ENCODE results near the gene DGUOK.
"Not testable (repeated sequence)": the region's sequence is repeated elsewhere in the genome, so short reads cannot be mapped to it uniquely, and the experiment has no call there.

The DGUOK gene

DNA sequence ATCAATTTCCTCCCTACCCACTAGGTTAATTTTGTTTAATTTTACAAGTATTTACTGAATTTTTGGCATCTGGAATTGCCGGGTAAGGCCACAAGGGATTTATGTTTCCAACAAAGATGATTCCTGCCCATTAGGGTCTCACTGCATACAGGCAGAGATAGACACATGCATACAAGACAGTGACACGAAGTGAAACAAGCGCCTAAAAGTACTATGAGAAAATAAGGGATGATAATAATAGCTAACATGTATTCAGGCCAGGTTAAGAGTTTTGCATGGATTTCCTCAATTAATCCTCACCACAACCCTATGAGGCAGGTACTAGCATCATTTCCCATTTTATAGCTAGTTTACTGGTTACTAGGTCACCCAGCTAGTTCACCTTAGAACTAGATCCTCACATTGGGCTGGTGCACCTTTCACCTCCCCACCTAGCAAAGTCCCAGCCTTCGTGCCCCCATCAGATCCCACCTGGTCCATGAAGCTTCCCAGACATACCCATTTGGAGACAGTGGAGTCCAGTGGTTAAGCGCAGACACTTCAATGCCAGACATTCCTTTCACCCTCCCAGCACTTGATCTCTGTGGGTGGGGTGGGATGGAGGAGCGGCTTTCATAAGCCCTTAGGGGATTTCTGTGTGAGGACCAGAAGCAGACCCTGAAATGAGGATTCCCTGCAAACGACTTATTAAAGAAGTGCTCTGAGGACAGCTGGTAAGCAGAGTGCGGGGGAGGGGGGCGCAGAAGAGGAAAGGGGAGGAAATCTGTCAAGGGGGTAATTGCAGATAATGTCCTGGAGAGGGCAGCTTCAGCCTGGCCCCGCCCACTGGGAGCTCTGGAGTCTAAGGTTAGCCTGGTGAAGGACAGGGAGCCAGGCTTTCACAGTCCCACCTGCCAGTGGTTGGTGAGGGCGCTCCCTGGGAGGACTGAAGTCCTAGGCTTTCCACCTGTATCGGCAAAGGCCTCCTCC is 5.8 kb upstream of the DGUOK start:
- no peak for DNase-seq

DNA sequence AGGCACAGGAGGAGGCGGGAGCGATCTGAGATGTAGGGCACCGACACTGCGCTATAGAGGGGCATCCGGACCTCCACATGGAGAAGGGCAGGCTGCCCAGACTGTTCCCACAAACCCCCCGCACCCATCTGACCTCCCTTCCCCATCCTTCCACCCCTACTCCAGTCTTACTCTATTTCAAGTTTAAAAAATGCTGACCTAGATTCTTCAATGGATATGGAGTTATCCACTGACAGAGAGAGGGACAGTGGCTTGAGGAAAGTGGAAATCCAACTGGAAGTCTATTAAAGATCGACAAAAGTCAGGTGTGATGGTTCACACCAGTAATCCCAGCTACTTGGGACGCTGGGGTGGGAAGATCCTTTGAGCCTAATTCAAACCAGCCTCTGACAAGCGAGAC is 5.1 kb upstream of the DGUOK start:
- DNase-seq, result no peak

DNA sequence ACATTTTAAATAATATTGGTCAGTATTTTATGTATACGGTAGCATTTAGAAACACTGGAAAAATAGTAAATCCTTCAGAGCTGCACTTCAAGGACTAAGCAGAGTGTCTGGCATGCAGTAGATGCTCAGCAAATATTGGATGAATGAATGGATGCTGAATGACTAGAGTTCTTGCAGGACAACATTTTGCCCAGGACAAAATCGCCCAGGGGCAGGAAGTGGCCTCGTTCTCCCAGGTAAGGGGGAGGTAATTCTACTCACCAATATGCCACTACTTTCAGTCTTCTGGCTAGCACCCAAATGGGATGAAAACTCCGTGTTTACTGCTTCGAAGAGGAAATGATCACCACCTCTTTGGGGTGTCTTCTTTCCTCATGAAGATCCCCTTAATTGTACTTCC is 4.0 kb upstream of the DGUOK start:
- no peak for DNase-seq

DNA sequence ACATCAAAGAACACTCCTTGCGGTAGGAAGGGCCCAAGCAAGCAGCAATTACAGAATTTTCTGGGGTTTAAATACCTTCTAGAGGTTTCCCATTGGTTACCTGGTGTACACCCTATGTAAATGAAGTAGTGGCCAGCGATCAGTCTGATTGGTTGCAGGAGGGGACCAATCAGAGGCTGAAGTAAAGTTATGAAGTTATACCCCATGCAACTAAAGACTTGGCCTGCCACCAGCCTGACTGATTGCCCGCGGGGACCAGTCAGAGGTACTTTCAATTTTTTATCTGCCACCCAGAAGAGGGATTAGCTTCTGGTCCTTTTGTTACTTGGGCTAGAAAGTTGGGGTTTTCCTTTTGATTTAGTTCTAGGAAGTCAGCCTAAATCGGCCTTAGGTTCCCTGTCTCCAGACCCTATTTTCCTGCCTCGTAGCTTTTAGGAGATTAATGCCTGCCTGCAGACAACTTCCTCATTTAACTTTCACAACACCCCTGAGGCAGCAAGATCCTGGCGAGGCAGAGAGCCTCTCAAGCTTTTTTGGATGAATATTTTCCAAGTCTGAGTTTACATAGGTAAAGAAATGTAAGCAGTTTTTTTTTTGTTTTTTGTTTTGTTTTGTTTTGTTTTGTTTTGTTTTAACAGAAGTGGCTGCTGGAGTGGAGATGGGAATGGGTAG is 1.5 kb upstream of the DGUOK start:
- DNase-seq, result no peak

DNA sequence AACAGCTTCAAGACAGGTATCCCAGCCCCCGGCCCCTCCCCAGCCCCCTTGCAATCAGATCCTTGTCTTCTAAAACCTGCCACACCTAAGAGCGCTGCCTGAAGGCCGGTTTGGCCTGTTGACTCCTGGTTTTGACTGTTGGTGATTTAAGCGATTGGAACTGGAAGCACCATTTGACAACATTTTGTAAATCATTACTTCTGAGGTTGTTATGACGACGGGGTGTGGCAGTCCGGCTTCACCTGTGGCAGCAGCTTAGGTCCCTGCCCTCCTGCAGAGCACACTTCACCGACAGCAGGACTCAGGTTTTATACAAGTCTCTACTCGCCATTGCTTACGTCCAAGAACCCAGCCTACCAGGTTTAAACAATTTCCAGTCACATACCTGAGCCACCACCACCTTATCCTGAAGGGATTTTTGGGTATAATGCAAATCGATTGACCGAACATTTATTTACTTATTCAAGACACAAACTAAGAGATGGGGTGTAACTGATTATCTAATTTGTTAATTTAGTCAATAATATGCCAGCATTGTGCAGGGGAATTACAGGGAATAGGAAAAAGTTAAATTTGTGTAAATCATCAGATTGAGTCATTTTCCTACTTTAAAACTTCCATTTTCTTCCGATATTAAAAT is 707 bp upstream of the DGUOK start:
- no peak for DNase-seq

DNA sequence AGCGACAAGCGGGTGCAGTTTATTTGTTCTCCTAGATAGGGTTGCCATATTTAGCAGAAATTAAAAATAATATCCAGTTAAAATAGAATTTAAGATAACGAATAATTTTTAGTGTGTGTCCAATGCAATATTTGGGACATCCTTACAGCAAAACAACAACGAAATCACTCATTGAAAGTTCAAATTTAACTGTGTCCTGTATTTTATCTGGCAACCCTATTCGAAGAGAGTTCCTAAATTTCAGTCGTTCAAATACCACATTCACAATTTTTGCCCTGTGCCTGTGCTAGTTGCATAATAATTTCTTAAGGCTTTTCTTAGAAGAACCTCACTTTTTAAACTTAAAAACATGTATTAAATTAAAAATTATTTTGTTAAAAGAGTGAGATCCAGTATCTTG is 664 bp downstream of the DGUOK start:
- DNase-seq, result no peak

DNA sequence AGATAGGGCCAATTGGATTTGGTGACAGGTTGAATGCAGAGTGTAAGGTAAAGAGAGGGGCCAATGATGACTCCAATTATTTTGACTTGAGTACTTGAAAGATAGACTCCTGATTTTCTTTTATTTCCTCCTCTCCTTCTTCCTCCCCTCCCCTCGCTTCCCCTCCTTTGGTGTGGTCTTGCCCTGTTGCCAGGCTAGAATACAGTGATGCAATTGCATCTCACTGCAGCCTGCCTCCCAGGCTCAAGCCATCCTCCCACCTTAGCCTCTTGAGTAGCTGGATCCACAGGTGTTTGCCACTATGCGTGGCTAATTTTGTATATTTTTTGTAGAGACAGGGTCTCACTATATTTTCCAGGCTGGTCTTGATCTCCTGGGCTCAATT is 2.3 kb downstream of the DGUOK start:
- no peak for DNase-seq

DNA sequence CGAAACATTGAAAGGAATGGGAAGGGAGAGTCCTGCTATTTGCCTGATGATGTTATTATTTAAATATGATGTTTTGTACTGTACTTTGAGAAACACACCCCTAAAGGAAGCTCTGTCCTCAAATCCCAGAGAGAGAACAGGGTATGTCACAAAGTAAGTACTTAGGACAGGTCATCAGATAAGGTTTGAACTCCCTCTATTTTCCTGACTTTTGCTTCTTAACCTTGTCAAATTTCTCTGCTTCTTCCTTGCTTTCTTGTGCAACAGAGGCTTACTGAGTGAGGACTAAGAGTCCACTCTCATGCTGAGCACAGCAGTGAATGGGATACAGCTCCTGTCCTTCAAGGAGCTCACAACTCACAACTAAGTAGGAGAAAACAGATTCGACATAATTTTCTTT is 3.7 kb downstream of the DGUOK start:
- no peak for DNase-seq

DNA sequence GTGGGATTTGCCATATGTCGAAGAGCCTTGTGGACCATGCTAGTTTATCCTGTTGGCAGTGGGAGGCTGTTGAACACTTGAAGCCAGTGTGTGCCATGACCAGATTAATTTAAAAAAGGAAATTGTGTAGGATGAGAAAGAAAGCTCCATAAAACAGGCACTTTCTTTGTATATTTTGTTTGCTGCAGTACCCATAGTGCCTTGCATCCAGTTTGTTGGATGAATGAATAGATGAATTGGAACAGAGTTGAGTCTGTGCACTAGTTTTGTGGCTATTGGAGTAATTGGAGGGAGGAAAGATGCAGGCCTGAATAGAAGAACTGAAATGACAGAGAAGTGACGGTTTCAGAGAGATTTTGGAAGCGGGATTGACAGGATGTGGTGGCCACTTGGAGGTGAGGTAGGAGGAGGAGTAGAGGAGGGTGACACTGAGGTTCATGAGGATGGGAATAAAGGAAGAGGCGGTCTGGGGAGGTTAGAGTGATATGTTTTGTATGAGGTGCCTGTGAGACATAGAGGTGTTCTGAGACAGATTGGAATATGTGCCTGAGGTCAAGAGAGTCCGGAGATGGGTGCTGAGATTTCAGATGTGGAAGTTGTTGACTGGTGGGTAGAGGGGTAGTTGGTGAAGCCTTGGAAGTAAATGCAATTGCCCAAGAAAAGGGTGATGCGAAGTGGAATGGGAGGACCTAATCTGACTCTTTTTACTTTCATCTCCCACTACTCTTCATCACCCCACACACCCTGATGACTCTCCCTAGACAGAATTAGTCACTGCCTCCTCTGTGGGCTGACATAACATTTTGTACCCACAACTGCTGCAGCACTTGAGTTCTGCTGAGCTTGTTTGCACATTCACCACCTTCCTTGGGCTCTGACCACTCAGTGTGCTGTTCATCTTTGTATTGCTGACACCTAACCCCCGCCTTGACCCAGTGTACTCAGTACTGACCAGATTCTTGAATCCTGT is 5.1 kb downstream of the DGUOK start:
- DNase-seq, result no peak

DNA sequence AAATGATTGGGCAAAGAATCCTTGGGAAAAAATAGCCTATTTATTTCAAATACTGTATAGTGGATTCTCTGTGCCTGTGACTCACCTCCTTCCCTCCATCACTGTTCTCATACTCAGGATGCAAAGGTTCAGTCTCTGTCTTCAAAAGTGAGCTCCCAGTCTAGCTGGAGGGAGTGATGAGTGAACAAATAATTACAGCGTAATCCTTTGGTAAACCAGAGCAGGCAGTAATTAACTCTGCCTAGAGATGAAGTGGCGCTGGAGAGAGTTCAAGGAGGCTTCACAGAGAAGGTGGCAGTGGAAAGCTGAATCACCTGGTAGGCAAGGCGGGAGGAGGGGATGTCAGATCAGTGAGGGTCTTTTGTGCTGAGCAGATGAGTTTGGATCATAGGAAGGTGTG is 6.5 kb downstream of the DGUOK start:
- DNase-seq, result no peak

DNA sequence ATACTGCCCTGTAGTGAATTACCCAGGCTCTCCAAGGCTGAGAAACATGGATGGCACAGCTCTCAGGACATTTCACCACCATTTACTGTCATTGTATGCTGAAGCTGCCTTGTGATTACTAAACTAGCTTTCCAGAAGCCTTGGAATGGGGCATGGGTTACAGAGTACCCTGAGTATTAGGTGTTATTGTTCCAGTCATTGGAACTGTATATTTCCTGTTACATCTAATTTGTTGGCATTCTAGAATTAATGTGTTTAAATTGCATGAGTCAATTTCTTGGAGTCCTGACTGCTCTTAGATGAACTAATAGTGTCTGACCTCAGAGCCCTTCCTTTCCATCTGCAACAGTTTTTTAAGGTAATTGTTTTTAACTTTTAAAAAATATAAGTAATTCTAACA is 9.0 kb downstream of the DGUOK start:
- no peak for DNase-seq

DNA sequence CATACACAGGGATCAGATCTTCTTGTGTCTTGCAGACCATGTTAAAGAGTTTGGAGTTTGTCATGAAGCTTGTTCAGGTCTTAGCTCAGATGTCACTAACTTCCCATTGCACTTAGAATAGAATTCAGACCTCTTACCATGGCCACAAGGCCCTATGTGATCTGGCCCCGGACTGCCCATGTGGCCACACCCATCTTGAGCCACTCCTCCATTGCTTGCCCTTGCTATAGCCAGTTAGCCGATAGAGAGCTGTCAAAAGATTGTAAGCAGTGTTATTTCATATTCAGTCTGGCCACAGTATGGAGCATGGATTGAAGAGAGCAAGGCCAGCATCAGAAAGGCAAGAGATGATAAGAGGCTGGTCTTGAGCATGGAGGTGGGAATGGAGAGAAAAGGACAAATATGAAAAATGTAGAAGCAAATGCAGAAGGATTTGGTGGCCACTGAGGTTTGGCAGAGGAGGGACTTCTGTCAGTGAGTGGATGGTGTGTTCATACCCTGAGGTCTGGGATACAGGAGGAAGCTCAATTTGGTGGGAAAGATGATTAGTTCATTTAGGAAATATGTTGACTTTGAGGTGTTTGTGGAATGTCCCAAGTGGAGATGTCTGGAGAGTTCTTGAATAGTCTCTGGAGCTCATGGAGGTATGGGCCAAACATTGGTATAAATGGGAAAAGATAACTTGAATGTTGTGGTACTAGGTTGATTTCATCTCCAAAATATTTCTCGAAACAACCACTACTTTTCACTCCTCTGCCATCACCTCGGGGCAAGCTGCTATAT is 10.6 kb downstream of the DGUOK start:
- no peak for DNase-seq

DNA sequence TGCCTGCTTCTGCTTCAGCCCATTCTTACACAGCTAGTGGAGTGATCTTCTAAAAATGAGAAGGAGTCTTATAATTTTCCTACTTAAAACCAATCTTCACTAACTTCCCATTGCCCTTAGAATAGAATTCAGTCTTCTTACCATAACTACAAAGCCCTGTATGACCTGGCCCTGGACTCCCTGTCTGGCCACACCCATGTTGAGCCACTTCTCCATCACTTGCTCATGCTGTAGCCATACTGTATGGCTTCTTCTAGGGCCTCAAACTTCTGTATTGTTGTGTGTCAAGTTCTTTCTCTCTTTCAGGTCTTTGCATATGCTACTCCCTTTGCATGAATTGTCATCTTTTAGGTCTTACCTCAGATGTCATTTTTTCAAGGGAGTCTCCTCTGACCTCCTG is 11.2 kb downstream of the DGUOK start:
- DNase-seq, result no peak

DNA sequence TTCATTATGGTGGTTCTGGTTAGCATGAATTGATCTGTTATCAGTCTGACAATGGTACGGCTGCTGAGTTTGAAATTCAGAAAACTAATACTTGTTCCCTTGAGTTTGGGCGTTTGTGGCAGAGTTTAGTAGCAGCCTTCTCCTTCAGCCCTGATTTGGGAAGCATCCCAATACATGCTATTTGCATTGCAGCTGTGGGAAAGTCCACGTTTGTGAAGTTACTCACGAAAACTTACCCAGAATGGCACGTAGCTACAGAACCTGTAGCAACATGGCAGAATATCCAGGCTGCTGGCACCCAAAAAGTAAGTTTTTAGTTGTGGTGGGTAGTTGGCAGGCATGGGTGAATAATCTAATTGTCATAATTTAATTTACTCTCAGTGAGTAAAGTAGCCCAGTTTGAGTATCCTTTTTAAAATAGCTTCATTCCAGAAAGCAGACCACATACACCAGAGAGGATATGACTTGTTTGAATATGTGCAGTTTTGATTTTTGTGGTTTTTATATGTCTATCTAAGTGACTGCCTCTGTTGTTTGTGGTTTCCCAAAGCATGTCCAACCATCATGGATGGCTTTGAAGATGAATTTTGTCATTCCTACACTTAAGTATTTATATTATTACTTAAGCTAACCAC is 12.2 kb downstream of the DGUOK start:
- DNase-seq, result no peak

DNA sequence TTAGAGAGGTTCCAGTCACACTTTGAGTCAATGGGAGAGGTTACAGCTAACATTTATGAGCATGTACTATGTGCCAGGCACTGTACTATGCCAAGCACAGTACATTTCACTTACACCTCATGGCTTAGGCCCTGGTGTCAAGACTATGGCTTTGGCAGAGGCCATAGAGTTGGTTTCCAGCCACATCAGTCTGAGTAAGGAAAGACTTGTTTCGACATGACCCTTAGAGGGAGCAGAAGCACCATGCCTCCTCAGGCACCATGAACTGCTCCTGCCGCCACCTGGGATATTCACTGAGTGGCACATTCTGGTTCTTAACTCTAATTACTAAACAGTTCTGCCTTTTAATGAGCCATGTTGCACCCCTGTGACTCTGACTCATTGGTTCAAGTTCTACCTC is 12.7 kb downstream of the DGUOK start:
- DNase-seq, result no peak

DNA sequence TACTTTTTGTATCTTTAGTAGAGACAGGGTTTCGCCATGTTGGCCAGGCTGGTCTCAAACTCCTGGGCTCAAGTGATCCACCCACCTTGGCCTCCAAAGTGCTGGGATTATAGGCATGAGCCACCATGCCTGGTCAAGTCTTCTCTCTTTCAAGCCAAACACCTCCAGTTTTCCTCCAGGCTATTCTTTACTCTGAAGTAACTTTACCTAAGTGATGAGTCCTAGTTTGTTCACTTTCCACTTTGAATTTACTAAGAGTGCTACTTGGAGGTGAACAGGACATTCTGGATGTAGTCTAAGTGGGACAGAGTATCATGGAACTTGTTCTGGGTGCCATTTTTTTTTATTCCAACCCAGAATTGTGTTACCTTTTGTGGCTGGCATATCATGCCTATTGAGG is 13.4 kb downstream of the DGUOK start:
- DNase-seq, result not testable (repeated sequence)

DNA sequence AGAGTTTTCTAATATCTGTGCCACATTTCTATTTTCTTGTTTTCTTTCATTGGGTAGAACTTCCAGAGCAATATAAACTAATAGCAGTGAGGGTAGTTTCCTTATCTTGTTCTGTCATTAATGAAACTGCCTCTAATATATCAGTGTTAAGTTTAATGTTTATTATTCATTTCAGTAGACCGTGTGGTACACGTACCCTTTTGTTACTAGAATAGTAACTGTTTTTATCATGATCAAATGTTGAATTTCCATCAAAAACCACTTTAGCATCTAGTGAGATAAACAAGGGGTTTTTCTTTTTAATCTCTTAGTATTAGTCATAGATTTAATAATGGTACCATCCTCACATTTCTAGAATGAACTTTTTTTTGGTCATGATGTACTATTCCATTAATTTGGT is 16.0 kb downstream of the DGUOK start:
- no peak for DNase-seq

DNA sequence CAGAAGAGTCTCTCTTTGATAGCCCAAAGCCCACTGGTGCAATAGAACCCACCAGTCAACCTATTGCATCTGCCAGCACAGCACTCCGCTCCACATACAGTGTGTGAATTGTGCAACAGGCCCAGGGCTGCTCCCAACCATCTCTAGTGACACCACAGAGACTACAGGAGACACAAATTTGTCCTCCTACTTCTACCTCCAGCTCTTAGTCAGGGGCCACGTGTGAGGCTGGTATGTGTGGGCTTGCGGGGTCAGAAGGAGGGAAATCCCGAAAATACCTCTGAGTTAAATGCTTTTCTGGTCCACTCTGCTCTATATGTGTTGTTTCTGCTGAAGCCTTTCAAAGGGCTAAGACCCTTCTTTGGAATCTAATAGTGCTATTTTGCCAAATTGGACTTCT is 18.0 kb downstream of the DGUOK start:
- no peak for DNase-seq

DNA sequence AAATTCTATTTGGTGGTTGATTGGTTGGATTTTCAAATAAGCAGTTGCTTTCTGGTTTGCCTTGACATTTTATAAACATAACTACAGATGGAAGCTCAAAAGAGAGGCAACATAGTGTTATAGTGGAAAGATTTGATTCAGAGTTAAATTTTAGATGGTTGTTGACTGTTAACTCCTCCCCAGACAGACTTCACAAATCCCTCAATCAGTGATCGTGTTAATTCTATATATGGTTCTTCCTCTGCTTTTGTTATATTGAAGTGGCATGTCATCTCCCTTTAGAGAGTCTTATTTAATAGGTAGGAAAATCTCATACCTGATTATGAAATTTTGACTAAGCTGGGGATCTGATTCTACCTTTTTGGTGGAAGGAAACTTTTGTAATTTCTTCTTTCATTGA is 19.5 kb downstream of the DGUOK start:
- no peak for DNase-seq

DNA sequence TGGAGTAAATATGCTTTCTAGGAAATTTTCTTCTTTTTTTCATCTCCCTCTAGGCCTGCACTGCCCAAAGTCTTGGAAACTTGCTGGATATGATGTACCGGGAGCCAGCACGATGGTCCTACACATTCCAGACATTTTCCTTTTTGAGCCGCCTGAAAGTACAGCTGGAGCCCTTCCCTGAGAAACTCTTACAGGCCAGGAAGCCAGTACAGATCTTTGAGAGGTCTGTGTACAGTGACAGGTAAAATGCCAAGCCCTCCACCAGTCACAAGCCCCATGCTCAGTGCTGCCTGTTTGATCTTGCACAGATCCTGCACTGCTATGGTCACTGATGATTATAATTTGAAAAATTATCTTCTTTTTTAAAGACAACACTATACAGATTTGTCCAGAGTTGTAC is 20.0 kb downstream of the DGUOK start:
- DNase-seq, result no peak
